Left ventricle myocardium inferior (tissue), 1 donor: Measurements from ENCODE around the gene CCSER1. TPM values are rescaled to one million over a fixed set of nuclear protein-coding genes. Genes with fewer than 3 reads are reported as not detected.

Source experiments
- DNase-seq: peaks from one replicate; pipeline ENCODE4 v3.0.0-alpha.2; 2020
- H3K27ac ChIP-seq: fragments of 200-600 bp; replicated peaks from 2 replicates; pipeline ENCODE4 v1.8.0; 2021
- H3K27me3 ChIP-seq: fragments of 200-600 bp; 2 replicates; pipeline ENCODE4 v1.8.0; 2021; ENCODE audit warnings: low read depth
- H3K36me3 ChIP-seq: fragments of 200-600 bp; 2 replicates; pipeline ENCODE4 v1.8.0; 2021
- H3K4me1 ChIP-seq: fragments of 200-600 bp; 2 replicates; pipeline ENCODE4 v1.8.0; 2021
- H3K4me3 ChIP-seq: fragments of 200-600 bp; 2 replicates; pipeline ENCODE4 v1.8.0; 2021; ENCODE audit warnings: mild to moderate bottlenecking, moderate library complexity
- H3K9me3 ChIP-seq: fragments of 200-600 bp; replicated peaks from 2 replicates; pipeline ENCODE4 v1.8.0; 2021
- CTCF ChIP-seq: fragments of 200-600 bp; IDR thresholded peaks from 2 replicates; pipeline ENCODE4 v1.8.0; 2021; ENCODE audit warnings: antibody characterized with exemption, mild to moderate bottlenecking, borderline replicate concordance
- intact Hi-C: fragments of 100-400 bp; cut with micrococcal nuclease; formaldehyde crosslinking; loops from one replicate; pipeline ENCODE4 v1.11.0; 2022
- total RNA-seq: library from RNA; stranded (reverse); fragmentation: NEBNext Ultra II Directional; extraction: Animal tissue kit (Norgen Biotek cat#: 25700); gene quantifications from one replicate; pipeline ENCODE4 v1.2.1, GENCODE V29; 2021
- donor health status: DM: no; HTN: yes; CAD: no; lungs with severe emphysema.

CCSER1 gene
- total RNA-seq, 1 donor from 2014 or later = 13.2 TPM

- intact Hi-C loops = no loop called here
- no peak for TF ChIP-seq CTCF
Observed at GRCh38 chr4:90922174-90922573, 795.0 kb downstream of the CCSER1 start.

GRCh38 chr4:90926957-90927356, 799.8 kb downstream of the CCSER1 start:
- H3K4me1 ChIP-seq = no peaks in the 10 kb centered on the region
- no peaks in the 10 kb centered on the region for H3K27me3 ChIP-seq
- no peaks in the 10 kb centered on the region for H3K36me3 ChIP-seq
- H3K4me3 ChIP-seq = no peak overlapping the region
- intact Hi-C loops = no loop called here
- no peak overlapping the region for H3K27ac ChIP-seq
- TF ChIP-seq CTCF = no peak
- no peaks in the 10 kb centered on the region for H3K9me3 ChIP-seq
- DNase-seq = no peak

More at GRCh38 chr4:90922174-90922573, 795.0 kb downstream of the CCSER1 start:
- no peaks in the 10 kb centered on the region for H3K36me3 ChIP-seq
- H3K4me1 ChIP-seq = no peaks in the 10 kb centered on the region
- no peak for DNase-seq
- no peaks in the 10 kb centered on the region for H3K9me3 ChIP-seq
- no peak overlapping the region for H3K4me3 ChIP-seq
- no peaks in the 10 kb centered on the region for H3K27me3 ChIP-seq
- no peak overlapping the region for H3K27ac ChIP-seq

- Histone ChIP-seq H3K36me3 (no peaks in the 10 kb centered on the region), H3K9me3 (no peaks in the 10 kb centered on the region), H3K4me3 (no peak overlapping the region), H3K27me3 (no peaks in the 10 kb centered on the region), H3K4me1 (no peaks in the 10 kb centered on the region), H3K27ac (no peak overlapping the region)
- no peak for DNase-seq
- intact Hi-C loops = no loop called here
- no peak for TF ChIP-seq CTCF
Observed at GRCh38 chr4:90943311-90943710, 816.1 kb downstream of the CCSER1 start.

- Histone ChIP-seq H3K4me1 (no peaks in the 10 kb centered on the region), H3K4me3 (no peak overlapping the region), H3K36me3 (no peaks in the 10 kb centered on the region), H3K9me3 (no peaks in the 10 kb centered on the region), H3K27ac (no peak overlapping the region), H3K27me3 (no peaks in the 10 kb centered on the region)
- no peak for TF ChIP-seq CTCF
- intact Hi-C loops = no loop called here
- DNase-seq = no peak
Observed at GRCh38 chr4:90946945-90947344, 819.8 kb downstream of the CCSER1 start.

GRCh38 chr4:90950385-90950841, 823.2 kb downstream of the CCSER1 start:
- DNase-seq = no peak
- H3K4me3 ChIP-seq = no peak overlapping the region
- TF ChIP-seq CTCF = no peak
- no peak overlapping the region for H3K27ac ChIP-seq
- no peaks in the 10 kb centered on the region for H3K9me3 ChIP-seq
- intact Hi-C loops = no loop called here
- H3K27me3 ChIP-seq = no peaks in the 10 kb centered on the region
- H3K36me3 ChIP-seq = no peaks in the 10 kb centered on the region
- no peaks in the 10 kb centered on the region for H3K4me1 ChIP-seq

- DNase-seq = no peak
- Histone ChIP-seq H3K9me3 (no peaks in the 10 kb centered on the region), H3K27me3 (no peaks in the 10 kb centered on the region), H3K4me1 (no peaks in the 10 kb centered on the region), H3K4me3 (no peak overlapping the region), H3K27ac (no peak overlapping the region), H3K36me3 (no peaks in the 10 kb centered on the region)
- TF ChIP-seq CTCF = no peak
- intact Hi-C loops = no loop called here
Observed at GRCh38 chr4:90951037-90951436, 823.8 kb downstream of the CCSER1 start.
